HepG2 (cell line): ENCODE data around the gene SERTAD2. TPM values are rescaled to one million over a fixed set of nuclear protein-coding genes. Genes with fewer than 3 reads are reported as not detected.

Experiments used
- CBX2 ChIP-seq, 2 experiments: fragments of 200-600 bp in 1 of 2; sonication (generic); formaldehyde crosslinking in 1 of 2; IDR thresholded peaks; 2 replicates each; pipeline versions ENCODE4 v1.7.0 to v1.8.1; 2018 to 2022; ENCODE audit warnings: low read depth in 2 of 2, low read length in 1 of 2, mild to moderate bottlenecking in 1 of 2, missing genetic modification reagents in 1 of 2
- HOXD1 ChIP-seq: sonication (generic); formaldehyde crosslinking; IDR thresholded peaks from 2 replicates; pipeline ENCODE4 v1.5.0; 2020; ENCODE audit warnings: missing genetic modification reagents
- KDM3A ChIP-seq: IDR thresholded peaks from 2 replicates; pipeline ENCODE4 v1.6.1; 2018; ENCODE audit warnings: low read depth, missing compliant biosample characterization
- NFE2 ChIP-seq: sonication (generic); formaldehyde crosslinking; IDR thresholded peaks from 2 replicates; pipeline ENCODE4 v1.4.0; 2020; ENCODE audit warnings: missing genetic modification reagents
- NFKB2 ChIP-seq: sonication (generic); formaldehyde crosslinking; IDR thresholded peaks from 2 replicates; pipeline ENCODE4 v1.4.0; 2020; ENCODE audit warnings: missing genetic modification reagents, borderline replicate concordance
- NR1H2 ChIP-seq: sonication (generic); formaldehyde crosslinking; IDR thresholded peaks from 2 replicates; pipeline ENCODE4 v1.8.1; 2022; ENCODE audit warnings: low read depth, missing genetic modification reagents, borderline replicate concordance
- RBM22 ChIP-seq: fragments of 200-400 bp; formaldehyde crosslinking; optimal IDR thresholded peaks from 2 replicates; pipeline ENCODE3; 2017; ENCODE audit warnings: mild to moderate bottlenecking, low read length, moderate library complexity
- REPIN1 ChIP-seq: sonication (generic); formaldehyde crosslinking; IDR thresholded peaks from 2 replicates; pipeline ENCODE4 v1.8.0; 2022; ENCODE audit warnings: missing genetic modification reagents, low read depth, mild to moderate bottlenecking, borderline replicate concordance
- SMYD3 ChIP-seq: sonication (generic); formaldehyde crosslinking; IDR thresholded peaks from 2 replicates; pipeline ENCODE4 v1.8.1; 2023; ENCODE audit warnings: mild to moderate bottlenecking, missing genetic modification reagents
- ZBTB7A ChIP-seq: sonication (generic); formaldehyde crosslinking; IDR thresholded peaks from 2 replicates; pipeline ENCODE4 v1.8.0; 2022; ENCODE audit warnings: mild to moderate bottlenecking, missing genetic modification reagents
- ZNF207 ChIP-seq: fragments of 450-650 bp; IDR thresholded peaks from 2 replicates; pipeline ENCODE4 v1.6.1; 2016; ENCODE audit warnings: antibody characterized with exemption, borderline replicate concordance
- ZNF44 ChIP-seq: sonication (generic); formaldehyde crosslinking; IDR thresholded peaks from 2 replicates; pipeline ENCODE4 v1.5.1; 2020; ENCODE audit warnings: mild to moderate bottlenecking, missing genetic modification reagents
- ZNF7 ChIP-seq: IDR thresholded peaks from 2 replicates; pipeline ENCODE4 v1.6.1; 2016; ENCODE audit warnings: missing biosample characterization, missing genetic modification reagents
- ZNF768 ChIP-seq: sonication (generic); formaldehyde crosslinking; IDR thresholded peaks from 2 replicates; pipeline ENCODE4 v1.4.0; 2020; ENCODE audit warnings: missing genetic modification reagents
- ZNF777 ChIP-seq: sonication (generic); formaldehyde crosslinking; IDR thresholded peaks from 2 replicates; pipeline ENCODE4 v1.4.0; 2020; ENCODE audit warnings: missing genetic modification reagents
- ZNF792 ChIP-seq: IDR thresholded peaks from 2 replicates; pipeline ENCODE4 v1.6.1; 2016
- polyA plus RNA-seq, 8 experiments: library from polyadenylated mRNA; depleted of rRNA in 3 of 8; stranded (reverse) in 7 of 8; unstranded in 1 of 8; fragments of >200 nt; fragmentation: Illumina TruSeq in 4 of 8; extraction: Trizol in 4 of 8; gene quantifications; 2 replicates each; pipeline versions ENCODE4 v1.2.1 to v1.2.3, GENCODE V29; 2011 to 2016; ENCODE audit warnings: low read depth in 4 of 8, missing spikeins in 1 of 8, mixed read lengths in 1 of 8; ENCODE audit not compliant: insufficient read depth in 1 of 8
- total RNA-seq, 5 experiments: library from RNA; depleted of rRNA; stranded (reverse); fragments of >200 nt; fragmentation: Illumina TruSeq; extraction: Trizol; gene quantifications; 2 replicates each; pipeline ENCODE4 v1.2.3, GENCODE V29; 2016; ENCODE audit warnings: low read depth in 1 of 5
- TF ChIP-seq, protein P1 (sequence below): sonication (generic); formaldehyde crosslinking; IDR thresholded peaks from 2 replicates; pipeline ENCODE4 v1.8.1; 2023; ENCODE audit warnings: mild to moderate bottlenecking, missing genetic modification reagents
- TF ChIP-seq, protein P2 (sequence below): sonication (generic); formaldehyde crosslinking; IDR thresholded peaks from 2 replicates; pipeline ENCODE4 v1.8.0; 2022; ENCODE audit warnings: low read depth, missing genetic modification reagents
- TF ChIP-seq, protein P3 (sequence below): sonication (generic); formaldehyde crosslinking; IDR thresholded peaks from 2 replicates; pipeline ENCODE4 v1.4.0; 2020; ENCODE audit warnings: missing genetic modification reagents, borderline replicate concordance

Gene SERTAD2
- total and polyA plus RNA-seq, 2 of the 13 experiments (the other 11 are each of a cell fraction or from before 2014, with no cell fraction given) = 6.7 to 22.6 TPM

DNA sequence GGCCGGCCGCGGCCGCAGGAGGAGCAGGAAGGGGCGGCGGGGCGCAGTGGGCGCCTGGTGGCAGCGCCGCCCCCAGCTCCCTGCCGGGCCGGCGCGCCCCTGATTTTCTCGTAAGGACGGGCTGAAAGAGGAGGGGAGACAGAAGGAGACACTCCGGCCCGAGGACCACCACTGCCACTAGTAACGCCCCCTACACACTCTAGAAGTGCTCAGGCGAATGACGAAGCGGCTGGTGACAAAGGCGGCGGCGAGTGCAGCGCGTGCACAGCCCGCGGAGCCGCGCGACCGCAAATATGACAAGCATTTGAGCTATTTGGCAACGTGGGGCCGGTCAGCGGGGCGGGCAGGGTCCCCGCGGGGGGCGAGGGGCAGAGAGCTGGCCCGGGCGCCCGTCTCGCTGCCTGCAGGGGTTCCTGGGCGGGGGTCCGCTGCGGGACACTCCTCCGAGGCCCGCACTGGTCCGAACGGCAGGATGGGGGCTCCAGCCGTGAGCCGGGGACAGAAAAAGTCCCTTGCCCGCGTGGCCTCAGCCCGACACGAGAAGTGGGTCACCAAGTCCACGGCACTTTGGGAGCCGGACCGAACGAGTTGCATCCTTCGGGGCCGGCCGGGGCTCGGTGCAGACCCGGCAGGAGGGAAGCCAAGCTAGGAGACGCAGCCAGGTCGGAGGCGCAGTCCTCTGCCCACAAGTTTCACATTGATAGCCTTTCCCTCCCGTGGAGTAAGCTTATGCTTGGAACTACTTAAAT is 524 bp upstream of the SERTAD2 start (continued):
- no peak for TF ChIP-seq CBX2 (IDR thresholded peaks at IDR 0.05; ENCODE audit: low read depth, low read length)
- peak; percentile 72; the same call in 1 of the 2 replicates for TF ChIP-seq CBX2 (CRISPR knock-in tag; IDR thresholded peaks at IDR 0.05; ENCODE audit: low read depth)
- TF ChIP-seq ZNF7 = no peak
- peak; percentile 33; the same call in 1 of the 2 replicates for TF ChIP-seq REPIN1 (CRISPR knock-in tag)
- TF ChIP-seq ZNF768 (CRISPR knock-in tag) = peak; percentile 75; the same call in 1 of the 2 replicates
- TF ChIP-seq RBM22 = no peak
- no peak for TF ChIP-seq NFE2 (CRISPR knock-in tag)
- peak; percentile 64; the same call in 1 of the 2 replicates for TF ChIP-seq ZNF792 (CRISPR knock-in tag)
- peak; percentile 82; the same call in 1 of the 2 replicates for TF ChIP-seq ZNF44 (CRISPR knock-in tag)
- peak; percentile 72; the same call in 1 of the 2 replicates for TF ChIP-seq NFKB2 (CRISPR knock-in tag)
- no peak for TF ChIP-seq NR1H2 (CRISPR knock-in tag)
- peak; percentile 90 for TF ChIP-seq ZBTB7A (CRISPR knock-in tag)
- TF ChIP-seq, protein P1, sequence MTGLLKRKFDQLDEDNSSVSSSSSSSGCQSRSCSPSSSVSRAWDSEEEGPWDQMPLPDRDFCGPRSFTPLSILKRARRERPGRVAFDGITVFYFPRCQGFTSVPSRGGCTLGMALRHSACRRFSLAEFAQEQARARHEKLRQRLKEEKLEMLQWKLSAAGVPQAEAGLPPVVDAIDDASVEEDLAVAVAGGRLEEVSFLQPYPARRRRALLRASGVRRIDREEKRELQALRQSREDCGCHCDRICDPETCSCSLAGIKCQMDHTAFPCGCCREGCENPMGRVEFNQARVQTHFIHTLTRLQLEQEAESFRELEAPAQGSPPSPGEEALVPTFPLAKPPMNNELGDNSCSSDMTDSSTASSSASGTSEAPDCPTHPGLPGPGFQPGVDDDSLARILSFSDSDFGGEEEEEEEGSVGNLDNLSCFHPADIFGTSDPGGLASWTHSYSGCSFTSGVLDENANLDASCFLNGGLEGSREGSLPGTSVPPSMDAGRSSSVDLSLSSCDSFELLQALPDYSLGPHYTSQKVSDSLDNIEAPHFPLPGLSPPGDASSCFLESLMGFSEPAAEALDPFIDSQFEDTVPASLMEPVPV = no peak; the same call in 1 of the 2 replicates
- TF ChIP-seq ZNF777 = 0 out of 2 replicates have a peak, but pooled peaks have one; percentile 54
- TF ChIP-seq, protein P2, sequence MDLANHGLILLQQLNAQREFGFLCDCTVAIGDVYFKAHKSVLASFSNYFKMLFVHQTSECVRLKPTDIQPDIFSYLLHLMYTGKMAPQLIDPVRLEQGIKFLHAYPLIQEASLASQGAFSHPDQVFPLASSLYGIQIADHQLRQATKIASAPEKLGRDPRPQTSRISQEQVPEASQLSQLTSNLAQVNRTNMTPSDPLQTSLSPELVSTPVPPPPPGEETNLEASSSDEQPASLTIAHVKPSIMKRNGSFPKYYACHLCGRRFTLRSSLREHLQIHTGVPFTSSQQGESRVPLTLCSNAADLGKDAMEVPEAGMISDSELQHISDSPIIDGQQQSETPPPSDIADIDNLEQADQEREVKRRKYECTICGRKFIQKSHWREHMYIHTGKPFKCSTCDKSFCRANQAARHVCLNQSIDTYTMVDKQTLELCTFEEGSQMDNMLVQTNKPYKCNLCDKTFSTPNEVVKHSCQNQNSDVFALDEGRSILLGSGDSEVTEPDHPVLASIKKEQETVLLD (CRISPR knock-in tag) = peak; percentile 68; the same call in 1 of the 2 replicates
- no peak for TF ChIP-seq ZNF207
- peak; percentile 67; the same call in 1 of the 2 replicates for TF ChIP-seq KDM3A (CRISPR knock-in tag)
- TF ChIP-seq SMYD3 (CRISPR knock-in tag) = no peak
- TF ChIP-seq, protein P3, sequence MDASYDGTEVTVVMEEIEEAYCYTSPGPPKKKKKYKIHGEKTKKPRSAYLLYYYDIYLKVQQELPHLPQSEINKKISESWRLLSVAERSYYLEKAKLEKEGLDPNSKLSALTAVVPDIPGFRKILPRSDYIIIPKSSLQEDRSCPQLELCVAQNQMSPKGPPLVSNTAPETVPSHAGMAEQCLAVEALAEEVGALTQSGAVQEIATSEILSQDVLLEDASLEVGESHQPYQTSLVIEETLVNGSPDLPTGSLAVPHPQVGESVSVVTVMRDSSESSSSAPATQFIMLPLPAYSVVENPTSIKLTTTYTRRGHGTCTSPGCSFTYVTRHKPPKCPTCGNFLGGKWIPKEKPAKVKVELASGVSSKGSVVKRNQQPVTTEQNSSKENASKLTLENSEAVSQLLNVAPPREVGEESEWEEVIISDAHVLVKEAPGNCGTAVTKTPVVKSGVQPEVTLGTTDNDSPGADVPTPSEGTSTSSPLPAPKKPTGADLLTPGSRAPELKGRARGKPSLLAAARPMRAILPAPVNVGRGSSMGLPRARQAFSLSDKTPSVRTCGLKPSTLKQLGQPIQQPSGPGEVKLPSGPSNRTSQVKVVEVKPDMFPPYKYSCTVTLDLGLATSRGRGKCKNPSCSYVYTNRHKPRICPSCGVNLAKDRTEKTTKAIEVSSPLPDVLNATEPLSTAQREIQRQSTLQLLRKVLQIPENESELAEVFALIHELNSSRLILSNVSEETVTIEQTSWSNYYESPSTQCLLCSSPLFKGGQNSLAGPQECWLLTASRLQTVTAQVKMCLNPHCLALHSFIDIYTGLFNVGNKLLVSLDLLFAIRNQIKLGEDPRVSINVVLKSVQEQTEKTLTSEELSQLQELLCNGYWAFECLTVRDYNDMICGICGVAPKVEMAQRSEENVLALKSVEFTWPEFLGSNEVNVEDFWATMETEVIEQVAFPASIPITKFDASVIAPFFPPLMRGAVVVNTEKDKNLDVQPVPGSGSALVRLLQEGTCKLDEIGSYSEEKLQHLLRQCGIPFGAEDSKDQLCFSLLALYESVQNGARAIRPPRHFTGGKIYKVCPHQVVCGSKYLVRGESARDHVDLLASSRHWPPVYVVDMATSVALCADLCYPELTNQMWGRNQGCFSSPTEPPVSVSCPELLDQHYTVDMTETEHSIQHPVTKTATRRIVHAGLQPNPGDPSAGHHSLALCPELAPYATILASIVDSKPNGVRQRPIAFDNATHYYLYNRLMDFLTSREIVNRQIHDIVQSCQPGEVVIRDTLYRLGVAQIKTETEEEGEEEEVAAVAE = no peak; the same call in 1 of the 2 replicates
- peak; percentile 35; the same call in 1 of the 2 replicates for TF ChIP-seq HOXD1 (CRISPR knock-in tag)
